K562 (cell line): ENCODE data around the gene TBL1X. TPM values are rescaled to one million over a fixed set of nuclear protein-coding genes. Genes with fewer than 3 reads are reported as not detected.

Experiments used
- ATAC-seq: fragments of 200-7000 bp; cut with Tn5 transposase; 3 replicates; pipeline ENCODE4 v1.9.1; 2020; ENCODE audit warnings: moderate library complexity
- BruUV-seq: library from RNA; stranded (reverse); fragments of 400-500 nt; replicated peaks from 2 replicates; lab custom pipeline; 2021; lab: Mats Ljungman, UMichigan
- CTCF ChIA-PET: fragments of 300-600 bp; formaldehyde crosslinking; extraction: SDS; loops from one replicate; lab custom pipeline; 2021; ENCODE audit warnings: low intra/inter-chr PET ratio; lab: Yijun Ruan, JAX
- POLR2A ChIA-PET: fragments of 300-600, 350-650 bp; sonication (Branson Sonifier 250); formaldehyde crosslinking; extraction: SDS; loops from one replicate; lab custom pipeline; 2021; ENCODE audit warnings: antibody characterized with exemption, inconsistent platforms; lab: Yijun Ruan, JAX
- DNase-seq, 4 experiments: peaks; one replicate each; pipeline versions ENCODE4 v3.0.0 to v3.0.0-alpha.2; 2011 to 2018; ENCODE audit warnings: low spot score in 3 of 4, mixed read lengths in 3 of 4; ENCODE audit errors: extremely low read depth in 1 of 4
- FAIRE-seq: peaks from 2 replicates; lab custom pipeline; 2011; peaks lifted over from hg19 to GRCh38; lab: Jason Lieb, UNC
- H2AFZ ChIP-seq: 2 replicates; pipeline ENCODE4 v1.6.0; 2011; ENCODE audit warnings: low read depth, low read length, control low read depth, inconsistent platforms
- H3K27ac ChIP-seq: fragments of 200-600 bp; 3 replicates; pipeline ENCODE4 v1.8.0; 2011; ENCODE audit warnings: low read depth, mild to moderate bottlenecking, control low read depth, inconsistent platforms, low read length, moderate library complexity, mixed read lengths; ENCODE audit errors: extremely low read depth
- H3K27me3 ChIP-seq, 2 experiments: fragments of 300-600 bp in 1 of 2; 2 replicates in 1 of 2; 3 replicates in 1 of 2; pipeline versions ENCODE4 v1.6.0 to v1.8.0; 2011; ENCODE audit warnings: inconsistent platforms in 2 of 2, low read length in 2 of 2, mild to moderate bottlenecking in 1 of 2, mixed read lengths in 1 of 2, moderate library complexity in 1 of 2; ENCODE audit not compliant: control insufficient read depth in 2 of 2, insufficient read depth in 2 of 2
- H3K36me3 ChIP-seq: fragments of 300-600 bp; 3 replicates; pipeline ENCODE4 v1.8.0; 2011; ENCODE audit warnings: mild to moderate bottlenecking, low read length, inconsistent platforms; ENCODE audit not compliant: control insufficient read depth, insufficient read depth
- H3K4me1 ChIP-seq, 2 experiments: fragments of 200-600 bp in 1 of 2; replicated peaks in 1 of 2; 2 replicates in 1 of 2; 3 replicates in 1 of 2; pipeline versions ENCODE4 v1.5.1 to v1.8.0; 2011; ENCODE audit warnings: inconsistent platforms in 2 of 2, low read length in 2 of 2, mild to moderate bottlenecking in 1 of 2, mixed read lengths in 1 of 2, moderate library complexity in 1 of 2; ENCODE audit not compliant: control insufficient read depth in 2 of 2, insufficient read depth in 2 of 2
- H3K4me2 ChIP-seq: 2 replicates; pipeline ENCODE4 v1.6.1; 2011; ENCODE audit warnings: low read length, control low read depth, inconsistent platforms, mixed read lengths; ENCODE audit not compliant: insufficient read depth
- H3K4me3 ChIP-seq: fragments of 200-600 bp; sonication (generic), shearing (Covaris generic); 2 replicates; pipeline ENCODE4 v1.5.1; 2016; ENCODE audit warnings: control low read depth, inconsistent platforms
- H3K79me2 ChIP-seq: fragments of 200-600 bp; 3 replicates; pipeline ENCODE4 v1.8.0; 2011; ENCODE audit warnings: low read length, inconsistent platforms; ENCODE audit not compliant: control insufficient read depth, insufficient read depth
- H3K9ac ChIP-seq, 2 experiments: 2 replicates each; pipeline versions ENCODE4 v1.6.0 to v1.6.1; 2011; ENCODE audit warnings: low read depth in 2 of 2, low read length in 2 of 2, control low read depth in 1 of 2, inconsistent platforms in 1 of 2, mild to moderate bottlenecking in 1 of 2, mixed read lengths in 1 of 2; ENCODE audit not compliant: insufficient read depth in 1 of 2
- H3K9me1 ChIP-seq: one replicate; pipeline ENCODE4 v1.6.0; 2011; ENCODE audit warnings: inconsistent platforms, mild to moderate bottlenecking, low read length, moderate library complexity; ENCODE audit not compliant: control insufficient read depth, insufficient read depth
- H3K9me3 ChIP-seq: replicated peaks from 2 replicates; pipeline ENCODE4 v1.5.1; 2011; ENCODE audit warnings: low read depth, low read length, inconsistent platforms; ENCODE audit not compliant: control insufficient read depth, insufficient read depth
- H4K20me1 ChIP-seq: replicated peaks from 2 replicates; pipeline ENCODE4 v1.6.1; 2011; ENCODE audit warnings: low read length, inconsistent platforms, mixed read lengths; ENCODE audit not compliant: control insufficient read depth, insufficient read depth
- POLR2G ChIP-seq: fragments of 200-400 bp; formaldehyde crosslinking; IDR thresholded peaks from 2 replicates; pipeline ENCODE4 v1.6.1; 2017; ENCODE audit warnings: low read depth, mild to moderate bottlenecking, antibody characterized with exemption, low read length, moderate library complexity
- ZEB2 ChIP-seq: fragments of 450-650 bp; IDR thresholded peaks from 2 replicates; pipeline ENCODE4 v1.6.1; 2016
- ZNF407 ChIP-seq: fragments of 450-650 bp; IDR thresholded peaks from 2 replicates; pipeline ENCODE4 v1.6.1; 2016; ENCODE audit warnings: low read depth
- WGBS: fragments of 100-300 bp; shearing (Covaris generic); methylation state at CpG from one replicate; pipeline ENCODE4 v1.1.6; 2016; ENCODE audit warnings: low coverage, mixed read lengths; ENCODE audit not compliant: insufficient coverage; ENCODE audit errors: missing lambda C conversion rate; 5-methylcytosine and 5-hydroxymethylcytosine counted together
- in situ Hi-C: fragments of 300-500 bp; cut with MboI; formaldehyde crosslinking; loops from 4 replicates; pipeline ENCODE4 v1.15.0; 2018; ENCODE audit warnings: inconsistent platforms, mixed read lengths
- intact Hi-C: fragments of 100-400 bp; cut with micrococcal nuclease; formaldehyde crosslinking; loops from 2 replicates; pipeline ENCODE4 v1.14.2; 2022
- polyA plus RNA-seq, 8 experiments: library from polyadenylated mRNA; depleted of rRNA in 4 of 8; stranded (reverse) in 5 of 8; unstranded in 3 of 8; fragments of >200 nt; fragmentation: Nextera tagmentation in 2 of 8; fragmentation: Illumina TruSeq in 1 of 8; extraction: Ambion mirVana in 2 of 8; extraction: Trizol in 1 of 8; gene quantifications; 2 replicates each; pipeline versions ENCODE4 v1.2.1 to v1.2.3, GENCODE V29; 2011 to 2014; ENCODE audit warnings: inconsistent platforms in 1 of 8, missing spikeins in 1 of 8
- total RNA-seq, 7 experiments: library from RNA; depleted of rRNA in 6 of 7; stranded (reverse); fragments of >200 nt in 6 of 7; fragmentation: Illumina TruSeq in 2 of 7; extraction: Trizol in 2 of 7; gene quantifications; 2 replicates each; pipeline versions ENCODE4 v1.2.1 to v1.2.3, GENCODE V29; 2011 to 2021; ENCODE audit warnings: low replicate concordance in 1 of 7

TBL1X gene
- total and polyA plus RNA-seq, 9 of the 15 experiments (the other 6 are each of a cell fraction or from before 2014, with no cell fraction given): 6.0 to 49.6 (median 19.7) TPM

- Histone ChIP-seq H3K27ac (no peak overlapping the region), H2AFZ (no peak overlapping the region), H4K20me1 (peaks cover 9% of the 10 kb centered on the region; the same call in 1 of the 2 replicates), H3K27me3 (no peaks in the 10 kb centered on the region), H3K79me2 (peaks cover 15% of the 10 kb centered on the region), H3K36me3 (no peaks in the 10 kb centered on the region), H3K4me1 (peaks cover 0 to 5% of the 10 kb centered on the region in 2 experiments; a peak in 2 of 5 replicates), H3K4me3 (no peak overlapping the region), H3K4me2 (no peak overlapping the region), H3K9ac (peak overlapping the region in 1 of 2 experiments; percentile 68; a peak in 1 of 4 replicates), H3K9me1 (no peaks in the 10 kb centered on the region), H3K9me3 (no peaks in the 10 kb centered on the region)
- POLR2A ChIA-PET: no interaction called here
- intact Hi-C loops: no loop called here
- TF ChIP-seq POLR2G: 0 out of 2 replicates have a peak, but pooled peaks have one; percentile 21
- TF ChIP-seq ZEB2: no peak
- TF ChIP-seq ZNF407: no peak
- WGBS: 84% methylated on average over 7 of the region's 14 CpGs
- ATAC-seq: no peak
- CTCF ChIA-PET: no interaction called here
- BruUV-seq: no TSS peak
- DNase-seq: peak in 1 of 4 experiments; percentile 8
- no peak for FAIRE-seq
- in situ Hi-C loops: no loop called here
Measured at GRCh38 chrX:9586992-9587392, 122.1 kb downstream of the TBL1X start.
